SH-SY5Y (cell line): ENCODE measurements around the gene ASB6.

Experiments used
- GATA2 ChIP-seq: IDR thresholded peaks from 2 replicates; pipeline ENCODE4 v1.6.1; 2011; ENCODE audit warnings: mild to moderate bottlenecking, low read depth, low read length
- GATA3 ChIP-seq: IDR thresholded peaks from 2 replicates; pipeline ENCODE4 v1.6.1; 2011; ENCODE audit warnings: low read depth, mild to moderate bottlenecking, low read length, moderate library complexity

DNA sequence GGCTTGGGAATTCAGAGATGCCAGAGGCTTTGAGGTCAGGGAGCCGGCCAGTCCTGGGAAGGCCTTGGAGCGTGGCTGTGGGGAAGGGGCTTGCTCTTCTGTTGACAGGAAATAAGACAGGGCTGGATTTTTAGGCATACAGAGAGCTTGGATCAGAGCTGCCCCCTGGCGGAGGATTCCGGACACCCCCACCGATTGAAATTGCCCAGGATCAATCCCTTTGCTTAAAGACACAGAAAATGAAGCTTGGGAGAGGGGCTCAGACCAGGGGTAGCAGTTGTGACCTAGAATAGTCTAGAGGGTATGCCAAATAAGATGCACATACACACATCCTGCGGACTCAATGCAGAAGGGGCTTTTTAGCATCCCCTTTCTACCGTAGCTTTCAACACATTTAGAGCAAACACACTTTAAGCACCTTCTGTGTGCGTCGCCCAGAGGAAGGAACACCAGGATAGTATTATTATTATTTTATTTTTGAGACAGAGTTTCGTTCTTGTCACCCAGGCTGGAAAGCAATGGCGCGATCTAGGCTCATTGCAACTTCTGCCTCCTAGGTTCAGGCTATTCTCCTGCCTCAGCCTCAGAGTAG is 17.7 kb downstream of the ASB6 start:
- TF ChIP-seq GATA2: no peak
- no peak for TF ChIP-seq GATA3
